Measurements from ENCODE around the gene THAP4. TPM values are rescaled to one million over a fixed set of nuclear protein-coding genes. Genes with fewer than 3 reads are reported as not detected.
A peak's percentile ranks its signal among the peaks of the same experiment; 100 is the strongest.
"Not testable (repeated sequence)": the region's sequence is repeated elsewhere in the genome, so short reads cannot be mapped to it uniquely, and the experiment has no call there.

THAP4 gene
- total RNA-seq, 2 donors from 2014 or later: 54.6 to 66.1 TPM

GRCh38 chr2:241595600-241596140, 41.3 kb downstream of the THAP4 start:
- H3K36me3 ChIP-seq (ENCODE audit: control insufficient read depth, insufficient read depth, low read length): peaks cover 35% of the 10 kb centered on the region
- H3K9ac ChIP-seq (ENCODE audit: extremely low read depth, low read length, poor library complexity, severe bottlenecking): no peak overlapping the region
- H3K27ac Mint-ChIP-seq: no peak overlapping the region
- no peaks in the 10 kb centered on the region for H3K27me3 Mint-ChIP-seq (ENCODE audit: insufficient read depth)
- TF ChIP-seq CTCF (conservative IDR thresholded peaks at IDR 0.05): peak; percentile 77
- no peaks in the 10 kb centered on the region for H3K4me1 Mint-ChIP-seq
- H3K27me3 ChIP-seq (ENCODE audit: control insufficient read depth, insufficient read depth, low read length, poor library complexity, severe bottlenecking): no peaks in the 10 kb centered on the region
- DNase-seq: peak; percentile 92
- no peaks in the 10 kb centered on the region for H3K9me3 ChIP-seq (ENCODE audit: control insufficient read depth, low read length)
- H3K4me3 ChIP-seq (ENCODE audit: low read length): no peak overlapping the region
- H3K36me3 Mint-ChIP-seq (ENCODE audit: low read depth): peaks cover 45% of the 10 kb centered on the region
- no peaks in the 10 kb centered on the region for H3K9me3 Mint-ChIP-seq
- H3K27ac ChIP-seq (ENCODE audit: low read depth, low read length): no peak overlapping the region
- no peak overlapping the region for H3K4me3 Mint-ChIP-seq
- WGBS, 2 experiments (ENCODE audit: insufficient coverage in 1 of 2, insufficient read length in 1 of 2): 93 to 98% methylated on average over 11 to 15 of the region's 15 CpGs
- no peaks in the 10 kb centered on the region for H3K4me1 ChIP-seq (ENCODE audit: control insufficient read depth, insufficient read depth, low read length)

GRCh38 chr2:241593271-241593670, 43.7 kb downstream of the THAP4 start:
- no peaks in the 10 kb centered on the region for H3K4me1 ChIP-seq (ENCODE audit: control insufficient read depth, insufficient read depth, low read length)
- DNase-seq: no peak
- no peak overlapping the region for H3K4me3 ChIP-seq (ENCODE audit: low read length)
- Mint-ChIP-seq H3K9me3 (peaks cover 10% of the 10 kb centered on the region), H3K4me1 (no peaks in the 10 kb centered on the region), H3K36me3 (ENCODE audit: low read depth) (peaks cover 25% of the 10 kb centered on the region), H3K27me3 (ENCODE audit: insufficient read depth) (no peaks in the 10 kb centered on the region), H3K4me3 (no peak overlapping the region), H3K27ac (no peak overlapping the region)
- 92 to 94% methylated on average over 14 to 16 of the region's 16 CpGs for WGBS, 2 experiments (ENCODE audit: insufficient coverage in 1 of 2, insufficient read length in 1 of 2)
- no peak for TF ChIP-seq CTCF (conservative IDR thresholded peaks at IDR 0.05)
- H3K27me3 ChIP-seq (ENCODE audit: control insufficient read depth, insufficient read depth, low read length, poor library complexity, severe bottlenecking): no peaks in the 10 kb centered on the region
- no peak overlapping the region for H3K27ac ChIP-seq (ENCODE audit: low read depth, low read length)
- H3K9me3 ChIP-seq (ENCODE audit: control insufficient read depth, low read length): peaks cover 14% of the 10 kb centered on the region
- H3K36me3 ChIP-seq (ENCODE audit: control insufficient read depth, insufficient read depth, low read length): peaks cover 31% of the 10 kb centered on the region
- no peak overlapping the region for H3K9ac ChIP-seq (ENCODE audit: extremely low read depth, low read length, poor library complexity, severe bottlenecking)

GRCh38 chr2:241592126-241592845, 44.7 kb downstream of the THAP4 start:
- Histone ChIP-seq H3K9ac (ENCODE audit: extremely low read depth, low read length, poor library complexity, severe bottlenecking) (no peak overlapping the region), H3K27me3 (ENCODE audit: control insufficient read depth, insufficient read depth, low read length, poor library complexity, severe bottlenecking) (no peaks in the 10 kb centered on the region), H3K27ac (ENCODE audit: low read depth, low read length) (no peak overlapping the region), H3K4me3 (ENCODE audit: low read length) (no peak overlapping the region), H3K4me1 (ENCODE audit: control insufficient read depth, insufficient read depth, low read length) (no peaks in the 10 kb centered on the region), H3K9me3 (ENCODE audit: control insufficient read depth, low read length) (peaks cover 24% of the 10 kb centered on the region), H3K36me3 (ENCODE audit: control insufficient read depth, insufficient read depth, low read length) (peaks cover 31% of the 10 kb centered on the region)
- WGBS, 2 experiments (ENCODE audit: insufficient coverage in 1 of 2, insufficient read length in 1 of 2): 92 to 93% methylated on average over 15 to 18 of the region's 18 CpGs
- H3K4me1 Mint-ChIP-seq: no peaks in the 10 kb centered on the region
- DNase-seq: no peak
- H3K36me3 Mint-ChIP-seq (ENCODE audit: low read depth): peaks cover 22% of the 10 kb centered on the region
- H3K27me3 Mint-ChIP-seq (ENCODE audit: insufficient read depth): no peaks in the 10 kb centered on the region
- no peak overlapping the region for H3K4me3 Mint-ChIP-seq
- H3K27ac Mint-ChIP-seq: peak overlapping the region; percentile 64
- H3K9me3 Mint-ChIP-seq: peaks cover 20% of the 10 kb centered on the region
- TF ChIP-seq CTCF (conservative IDR thresholded peaks at IDR 0.05): no peak

DNA sequence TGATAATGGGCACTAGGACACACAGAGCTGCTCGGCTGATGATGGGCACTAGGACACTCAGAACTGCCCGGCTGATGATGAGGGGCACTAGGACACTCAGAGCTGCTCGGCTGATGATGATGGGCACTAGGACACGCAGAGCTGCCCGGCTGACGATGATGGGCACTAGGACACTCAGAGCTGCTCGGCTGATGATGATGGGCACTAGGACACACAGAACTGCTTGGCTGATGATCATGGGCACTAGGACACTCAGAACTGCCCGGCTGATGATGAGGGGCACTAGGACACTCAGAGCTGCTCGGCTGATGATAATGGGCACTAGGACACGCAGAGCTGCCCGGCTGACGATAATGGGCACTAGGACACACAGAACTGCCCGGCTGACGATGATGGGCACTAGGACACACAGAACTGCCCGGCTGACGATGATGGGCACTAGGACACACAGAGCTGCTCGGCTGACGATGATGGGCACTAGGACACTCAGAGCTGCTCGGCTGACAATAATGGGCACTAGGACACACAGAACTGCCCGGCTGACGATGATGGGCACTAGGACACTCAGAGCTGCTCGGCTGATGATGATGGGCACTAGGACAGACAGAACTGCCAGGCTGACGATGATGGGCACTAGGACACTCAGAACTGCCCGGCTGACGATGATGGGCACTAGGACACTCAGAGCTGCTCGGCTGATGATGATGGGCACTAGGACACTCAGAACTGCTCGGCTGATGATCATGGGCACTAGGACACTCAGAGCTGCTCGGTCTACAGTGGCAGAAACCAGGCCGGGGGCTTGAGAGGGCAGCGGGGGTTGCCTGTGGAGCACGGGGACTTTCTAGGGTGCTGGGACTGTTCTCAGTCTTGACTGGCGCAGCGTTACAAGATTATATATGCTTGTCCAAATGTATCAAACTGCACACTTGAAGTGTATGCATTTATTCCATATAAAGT, 46.2 kb downstream of the THAP4 start:
- H3K36me3 Mint-ChIP-seq (ENCODE audit: low read depth): peaks cover 29% of the 10 kb centered on the region
- DNase-seq; H3K4me3 ChIP-seq (ENCODE audit: low read length); H3K27ac Mint-ChIP-seq; H3K4me1 ChIP-seq (ENCODE audit: control insufficient read depth, insufficient read depth, low read length); H3K4me3 Mint-ChIP-seq; H3K27ac ChIP-seq (ENCODE audit: low read depth, low read length); H3K27me3 ChIP-seq (ENCODE audit: control insufficient read depth, insufficient read depth, low read length, poor library complexity, severe bottlenecking); H3K4me1 Mint-ChIP-seq; H3K9ac ChIP-seq (ENCODE audit: extremely low read depth, low read length, poor library complexity, severe bottlenecking); H3K27me3 Mint-ChIP-seq (ENCODE audit: insufficient read depth): not testable (repeated sequence)
- Histone ChIP-seq H3K9me3 (ENCODE audit: control insufficient read depth, low read length) (peaks cover 37% of the 10 kb centered on the region), H3K36me3 (ENCODE audit: control insufficient read depth, insufficient read depth, low read length) (peaks cover 35% of the 10 kb centered on the region)
- peaks cover 35% of the 10 kb centered on the region for H3K9me3 Mint-ChIP-seq
- 85 to 87% methylated on average over 30 to 33 of the region's 33 CpGs for WGBS, 2 experiments (ENCODE audit: insufficient coverage in 1 of 2, insufficient read length in 1 of 2)

Data from endodermal cell (in vitro differentiated cells).